SU-DHL-6 (cell line): ENCODE measurements around the gene SZRD1.

Experiments
- EZH2phosphoT487 ChIP-seq: fragments of 200-600 bp; sonication (generic), shearing (Covaris generic); conservative IDR thresholded peaks from 2 replicates; pipeline ENCODE4 v1.6.1; 2018; ENCODE audit warnings: mild to moderate bottlenecking, antibody characterized with exemption, low read length, moderate library complexity, mixed read lengths
- TF ChIP-seq, protein P1 (sequence below): fragments of 200-600 bp; sonication (generic); IDR thresholded peaks from one replicate; pipeline ENCODE4 v1.5.1; 2017; ENCODE audit warnings: antibody characterized with exemption, mild to moderate bottlenecking, low read length, moderate library complexity; ENCODE audit not compliant: insufficient read depth, poor library complexity, severe bottlenecking

- TF ChIP-seq, protein P1, sequence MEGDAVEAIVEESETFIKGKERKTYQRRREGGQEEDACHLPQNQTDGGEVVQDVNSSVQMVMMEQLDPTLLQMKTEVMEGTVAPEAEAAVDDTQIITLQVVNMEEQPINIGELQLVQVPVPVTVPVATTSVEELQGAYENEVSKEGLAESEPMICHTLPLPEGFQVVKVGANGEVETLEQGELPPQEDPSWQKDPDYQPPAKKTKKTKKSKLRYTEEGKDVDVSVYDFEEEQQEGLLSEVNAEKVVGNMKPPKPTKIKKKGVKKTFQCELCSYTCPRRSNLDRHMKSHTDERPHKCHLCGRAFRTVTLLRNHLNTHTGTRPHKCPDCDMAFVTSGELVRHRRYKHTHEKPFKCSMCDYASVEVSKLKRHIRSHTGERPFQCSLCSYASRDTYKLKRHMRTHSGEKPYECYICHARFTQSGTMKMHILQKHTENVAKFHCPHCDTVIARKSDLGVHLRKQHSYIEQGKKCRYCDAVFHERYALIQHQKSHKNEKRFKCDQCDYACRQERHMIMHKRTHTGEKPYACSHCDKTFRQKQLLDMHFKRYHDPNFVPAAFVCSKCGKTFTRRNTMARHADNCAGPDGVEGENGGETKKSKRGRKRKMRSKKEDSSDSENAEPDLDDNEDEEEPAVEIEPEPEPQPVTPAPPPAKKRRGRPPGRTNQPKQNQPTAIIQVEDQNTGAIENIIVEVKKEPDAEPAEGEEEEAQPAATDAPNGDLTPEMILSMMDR: no peak
- TF ChIP-seq EZH2phosphoT487: no peak
Measured at GRCh38 chr1:16446116-16446515, 79.1 kb downstream of the SZRD1 start.
